GM18868 (cell line): ENCODE measurements around the gene TNRC18.
"Not testable (repeated sequence)": the region's sequence is repeated elsewhere in the genome, so short reads cannot be mapped to it uniquely, and the experiment has no call there.

Experiments
- ATAC-seq: cut with Tn5 transposase; IDR thresholded peaks from one replicate; pipeline ENCODE4 v1.9.1; 2021; ENCODE audit warnings: mild to moderate bottlenecking, moderate library complexity; ENCODE audit not compliant: unreplicated experiment

TNRC18 gene

DNA sequence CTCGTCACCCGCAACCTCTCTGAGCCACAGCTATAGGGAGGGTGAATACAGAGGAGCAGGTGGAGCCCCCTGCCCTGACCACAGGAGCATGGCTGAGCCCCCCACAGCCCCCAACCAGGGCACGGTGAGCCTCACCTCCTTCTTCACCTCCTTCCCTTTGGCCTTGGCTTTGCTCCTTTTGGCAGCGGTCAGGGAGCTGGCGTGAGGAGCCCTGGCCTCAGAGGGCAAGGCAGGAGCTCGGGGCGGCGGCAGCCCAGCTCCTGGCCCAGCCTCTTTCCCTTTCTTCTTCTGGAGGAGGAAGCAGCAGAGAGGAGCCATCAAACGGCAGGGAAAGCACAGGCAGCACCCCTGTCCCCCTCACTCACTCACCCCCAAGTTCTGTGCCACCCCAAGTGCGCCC is 98.7 kb downstream of the TNRC18 start:
- ATAC-seq = no peak

DNA sequence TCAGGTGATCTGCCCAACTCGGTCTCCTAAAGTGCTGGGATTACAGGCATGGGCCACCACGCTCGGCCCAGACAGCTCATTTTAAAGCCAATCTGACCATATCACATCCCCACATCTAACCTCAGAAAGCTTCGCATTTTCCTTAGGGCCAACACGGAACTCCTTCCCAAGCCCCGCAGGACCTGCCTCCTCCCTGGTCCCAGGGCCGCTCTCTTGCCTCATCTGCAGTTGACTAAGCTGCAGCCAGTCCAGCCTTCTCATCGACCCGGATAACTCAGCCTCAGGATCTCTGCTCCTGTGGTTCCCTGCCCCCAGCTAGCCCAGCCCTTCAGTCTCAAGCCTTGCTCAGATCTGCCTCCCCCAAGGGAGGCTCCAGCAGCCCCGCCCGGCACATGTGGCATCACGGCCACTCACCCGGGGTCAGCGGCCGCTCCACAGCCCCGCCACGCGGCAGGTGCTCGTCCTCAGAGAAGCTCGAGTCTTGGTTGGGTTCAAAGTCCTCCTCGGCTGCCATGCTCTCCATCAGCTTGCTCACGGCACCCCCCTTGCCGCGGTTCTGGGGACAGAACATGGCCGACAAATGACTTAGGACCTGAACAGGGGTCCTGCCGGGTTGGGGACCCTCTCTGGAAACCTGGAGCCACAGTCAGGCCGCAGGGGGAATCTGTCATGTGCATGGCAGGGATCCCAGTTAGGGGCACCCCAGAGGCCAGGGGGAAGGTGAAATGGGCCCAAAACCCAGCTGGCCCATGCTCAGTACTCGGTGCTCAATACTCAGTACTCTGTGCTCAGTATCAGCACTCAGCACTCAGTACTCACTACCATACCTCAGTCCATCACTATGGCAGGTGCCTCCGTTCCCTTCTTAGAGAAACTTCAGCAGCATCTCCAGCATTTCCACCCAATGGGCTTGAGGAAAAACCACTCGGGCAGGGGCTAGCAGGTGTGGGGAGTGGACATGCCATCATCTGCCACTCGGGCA is 99.5 kb downstream of the TNRC18 start:
- ATAC-seq = not testable (repeated sequence)

DNA sequence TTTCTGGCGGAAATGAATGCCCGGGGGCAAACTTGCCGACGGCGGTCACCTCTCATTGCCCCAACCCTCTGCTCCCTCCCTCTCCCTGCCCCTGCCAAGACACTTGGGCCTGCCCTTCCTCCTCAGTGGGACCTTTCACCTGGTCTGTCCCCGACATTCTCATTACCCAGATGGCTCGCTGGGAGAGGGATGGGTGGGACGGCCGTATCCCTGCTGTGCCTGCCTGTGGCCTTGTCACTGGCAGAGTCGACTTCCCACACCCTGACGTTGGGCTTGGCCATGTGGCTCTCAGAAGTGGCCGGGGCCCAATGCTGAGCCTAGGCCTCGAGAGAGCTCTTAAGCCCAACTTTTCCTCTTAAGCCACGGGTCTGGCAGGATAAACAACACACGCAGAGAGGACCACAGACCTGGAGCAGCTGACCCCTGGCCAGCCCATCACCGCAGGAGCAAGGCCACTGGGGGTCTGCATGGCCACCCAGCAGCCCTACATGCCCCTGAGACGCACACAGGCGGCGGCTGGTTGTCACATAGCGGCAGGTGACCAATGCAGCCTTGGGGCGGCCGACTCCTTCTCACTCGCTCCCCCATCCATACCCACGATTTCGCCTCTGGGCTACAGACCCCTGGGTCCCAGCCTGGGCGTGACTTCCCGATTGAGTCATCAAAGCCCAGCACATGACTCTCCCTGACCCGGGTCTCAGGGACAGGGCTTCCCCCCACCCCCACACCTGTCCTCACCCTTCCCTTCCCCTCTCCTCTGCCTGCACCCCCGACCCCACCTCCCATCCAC is 100.8 kb downstream of the TNRC18 start:
- ATAC-seq = no peak

DNA sequence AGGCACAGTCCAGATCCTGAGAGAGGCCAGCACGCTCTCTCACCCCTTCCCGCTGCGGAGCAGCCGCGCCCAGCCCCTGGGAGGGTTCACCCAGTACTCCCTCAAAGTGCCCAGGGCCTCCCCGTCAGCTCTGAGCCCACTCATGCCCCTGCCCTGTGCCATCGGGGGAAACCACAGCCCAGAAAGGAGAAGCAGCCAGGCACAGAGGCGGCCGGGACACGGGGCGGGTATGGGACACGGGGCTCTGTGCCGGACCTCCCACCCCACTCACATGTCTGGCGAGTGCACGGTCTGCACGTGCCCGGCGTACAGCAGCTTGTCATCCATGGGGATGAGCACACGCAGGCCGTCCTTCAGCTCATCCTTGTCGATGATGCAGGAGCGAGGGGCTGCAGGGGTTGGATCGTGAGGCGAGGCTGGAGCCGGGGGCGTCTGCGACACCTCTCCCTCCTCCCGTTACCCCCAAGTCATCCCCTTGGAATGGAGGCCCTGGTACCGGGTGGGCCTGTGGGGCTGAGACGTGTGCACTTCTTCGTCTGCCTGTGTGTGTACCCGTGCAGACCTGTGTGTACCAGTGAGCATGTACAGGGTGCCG is 102.7 kb downstream of the TNRC18 start:
- ATAC-seq = no peak

DNA sequence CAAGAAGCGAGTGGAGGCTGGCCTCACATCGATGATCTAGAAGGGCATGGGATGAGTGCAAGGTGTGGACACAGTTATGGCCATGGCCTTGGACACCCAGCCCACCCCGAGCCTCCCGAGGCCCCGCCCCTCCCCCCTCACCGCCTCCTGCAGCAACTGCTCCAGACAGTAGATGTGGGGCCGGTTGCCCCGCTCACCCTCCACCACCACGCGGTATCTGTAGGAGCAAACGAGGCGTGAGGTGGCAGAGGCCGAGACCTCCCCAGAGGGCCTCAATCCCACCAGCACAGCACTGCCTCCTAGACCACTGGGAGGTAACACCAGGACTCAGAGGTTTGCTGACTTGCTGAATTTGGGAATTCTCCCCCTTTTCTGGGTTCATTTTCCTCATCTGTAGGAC is 103.2 kb downstream of the TNRC18 start:
- ATAC-seq = no peak

DNA sequence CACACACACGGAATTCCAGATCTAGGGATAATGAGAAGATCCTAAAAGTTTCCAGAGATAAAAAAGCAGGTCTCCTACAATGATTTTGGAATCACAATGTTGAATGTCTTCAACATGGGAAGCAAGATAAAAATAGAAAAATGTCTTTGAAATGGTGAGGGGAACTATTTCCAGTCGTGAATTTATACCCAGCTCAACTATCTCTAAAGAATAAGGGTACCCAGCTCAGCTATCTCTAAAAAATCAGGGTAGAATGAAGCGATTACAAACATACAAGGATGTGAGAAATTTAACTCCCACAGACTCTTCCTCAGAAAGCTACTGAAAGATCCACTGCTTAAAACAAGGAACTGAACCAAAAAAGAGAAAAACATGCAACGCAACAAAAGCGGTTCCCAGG is 105.0 kb downstream of the TNRC18 start:
- ATAC-seq = not testable (repeated sequence)

DNA sequence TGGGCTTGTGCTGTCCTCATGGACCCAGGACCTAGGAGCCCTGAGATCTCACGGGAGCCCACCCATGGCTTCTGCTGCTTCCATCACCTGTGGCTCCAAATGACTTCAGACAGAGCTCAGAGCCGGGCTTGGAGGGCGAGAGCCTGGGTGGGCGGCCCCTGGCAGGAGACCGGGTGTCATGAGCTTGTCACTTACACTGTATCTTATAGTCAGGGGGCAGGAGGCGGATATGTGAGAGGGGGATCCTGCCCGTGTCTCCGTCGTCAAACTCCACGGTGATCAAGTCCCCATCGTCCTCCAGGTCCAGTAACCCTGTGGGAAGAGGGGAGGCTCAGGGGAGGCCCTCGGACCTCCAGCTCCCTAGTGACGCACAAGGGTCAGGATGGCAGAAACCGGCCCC is 107.9 kb downstream of the TNRC18 start:
- ATAC-seq = no peak

DNA sequence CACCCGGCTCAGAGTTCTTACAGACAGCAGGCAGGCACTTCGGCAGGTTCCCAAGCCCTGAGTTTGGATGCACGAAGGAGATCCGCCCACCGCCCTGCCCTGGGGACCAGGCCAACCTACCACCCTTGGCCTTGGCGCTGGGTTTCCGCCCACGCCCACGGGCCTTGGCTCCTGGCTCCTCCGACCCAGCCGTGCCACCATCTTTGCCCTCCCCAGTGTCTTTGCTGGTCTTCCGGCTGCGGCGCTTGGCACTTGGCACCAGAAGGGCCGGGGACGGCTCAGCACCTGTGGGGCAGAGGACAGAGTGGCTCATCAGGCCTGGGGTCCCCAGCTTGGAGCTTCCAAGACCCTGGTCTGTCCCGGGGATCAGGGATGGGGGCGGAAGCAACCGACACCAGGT is 108.8 kb downstream of the TNRC18 start:
- no peak for ATAC-seq

DNA sequence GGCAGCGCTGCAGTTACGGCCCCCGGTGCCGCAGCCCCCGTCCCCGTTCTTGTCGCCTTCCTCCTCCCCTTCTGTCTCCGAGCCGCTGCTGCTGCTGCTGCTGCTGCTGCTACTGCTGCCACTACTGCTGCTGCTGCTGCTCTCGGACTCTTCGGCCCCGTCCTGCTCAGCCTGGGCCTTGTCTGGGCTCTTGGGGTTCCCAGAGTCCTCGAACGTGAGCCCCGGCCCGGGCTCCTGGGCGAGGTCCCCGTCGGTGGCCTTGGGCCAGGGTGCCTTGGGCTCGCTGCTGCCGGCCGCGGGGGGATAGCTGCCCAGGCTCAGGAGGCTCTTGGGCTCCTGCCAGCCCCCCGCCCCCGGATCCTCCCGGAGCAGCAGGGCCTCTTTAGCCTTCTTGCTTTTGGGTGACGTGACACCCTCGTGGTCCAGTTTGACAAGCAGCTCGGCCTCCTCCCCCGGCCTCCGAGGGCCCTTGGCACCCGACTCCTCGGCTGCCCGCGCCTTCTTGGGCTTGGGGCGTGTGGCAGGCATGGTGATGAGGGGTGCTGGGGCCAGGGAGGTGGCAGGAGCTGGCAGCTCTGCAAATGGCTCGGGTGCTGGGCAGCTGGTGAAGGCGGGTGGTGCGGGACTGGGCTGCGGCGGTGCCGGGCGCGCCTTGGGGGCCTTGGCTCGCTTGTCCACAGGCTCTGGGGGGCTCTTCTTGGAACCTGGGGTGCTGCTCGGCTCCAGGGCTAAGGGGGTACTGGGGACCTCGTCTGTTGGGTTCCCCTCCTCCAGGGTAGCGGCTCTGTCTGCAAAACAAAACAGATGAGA is 110.4 kb downstream of the TNRC18 start:
- ATAC-seq = not testable (repeated sequence)

DNA sequence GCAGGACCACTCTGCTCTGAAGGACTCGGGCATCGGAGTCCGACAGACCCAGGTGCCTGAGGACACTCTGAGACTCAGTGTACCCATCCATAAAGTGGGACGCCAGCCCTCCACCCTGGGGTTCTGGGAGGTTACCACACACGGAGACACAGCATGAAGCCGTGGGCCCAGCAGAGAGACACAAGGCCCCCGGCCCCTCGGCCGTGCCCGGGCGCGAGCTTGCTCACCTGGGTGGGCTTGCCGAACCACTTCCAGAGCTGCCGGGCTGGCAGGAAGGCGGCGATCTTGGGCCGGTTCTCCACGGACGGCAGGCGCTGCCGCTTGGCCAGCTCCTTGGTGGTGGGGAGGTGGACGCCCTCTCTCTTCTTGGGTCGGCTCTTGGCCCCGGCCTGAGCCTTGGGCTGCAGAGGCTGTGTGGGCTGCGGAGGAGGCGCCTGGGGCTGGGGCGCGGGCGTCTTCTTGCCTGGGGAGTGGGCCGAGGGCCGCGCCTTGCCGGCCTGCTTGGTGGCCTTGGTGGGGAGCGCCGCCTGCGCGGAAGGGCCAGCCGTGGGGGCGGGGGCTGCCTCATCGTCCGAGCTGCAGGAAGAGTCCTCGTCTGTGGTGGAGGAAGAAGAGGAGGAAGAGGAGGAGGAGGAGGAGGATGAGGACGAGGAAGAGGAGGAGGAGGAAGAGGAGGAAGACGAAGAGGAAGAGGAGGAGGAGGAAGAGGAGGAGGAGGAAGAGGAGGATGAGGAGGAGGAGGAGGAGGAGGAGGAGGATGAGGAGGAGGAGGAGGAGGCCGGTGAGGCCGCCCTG is 111.2 kb downstream of the TNRC18 start:
- not testable (repeated sequence) for ATAC-seq

DNA sequence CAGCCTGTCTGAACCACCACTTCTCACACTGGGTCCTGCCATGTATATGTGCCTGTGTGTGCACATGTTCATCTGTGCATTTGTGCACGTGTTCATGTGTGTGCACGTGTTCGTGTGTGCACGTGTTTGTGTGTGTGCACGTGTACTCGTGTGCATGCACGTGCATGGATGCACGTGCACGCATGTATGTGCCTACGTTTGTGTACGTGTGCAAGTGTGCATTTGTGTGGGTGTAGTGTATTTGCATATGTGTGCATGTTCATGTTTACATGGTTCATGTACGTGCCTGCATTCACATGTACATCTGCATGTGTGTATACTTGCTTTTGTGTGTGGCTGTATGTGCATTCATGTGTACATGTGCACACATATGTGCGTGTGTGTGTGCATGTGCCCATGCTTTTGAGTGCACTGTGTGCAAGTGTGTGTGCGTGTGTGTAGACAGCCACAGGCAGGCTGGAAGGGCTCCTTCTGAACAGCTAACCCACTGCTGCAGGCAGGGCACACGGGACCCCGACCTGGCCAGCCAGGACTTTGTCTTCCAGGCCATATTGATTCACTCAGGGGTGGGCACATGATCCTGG is 112.7 kb downstream of the TNRC18 start:
- no peak for ATAC-seq

DNA sequence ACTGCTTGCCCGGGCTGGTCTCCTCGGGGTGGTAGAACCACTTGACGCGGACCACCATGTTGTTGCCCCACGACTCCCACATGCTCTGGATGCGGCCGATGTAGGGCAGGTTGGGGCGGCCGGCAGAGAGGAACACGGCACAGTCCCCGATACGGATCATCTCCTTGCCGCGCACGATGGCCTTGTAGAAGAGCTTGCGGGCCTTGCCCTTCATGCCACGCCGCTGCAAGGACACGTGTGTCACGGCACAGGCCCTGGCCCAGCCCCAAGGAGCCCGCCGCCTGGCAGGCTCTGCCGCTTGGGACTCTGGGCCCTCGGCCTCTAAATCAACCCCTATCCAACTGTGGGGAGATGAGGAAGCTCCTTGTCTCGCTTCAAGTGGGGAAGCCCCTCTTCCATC is 114.5 kb downstream of the TNRC18 start:
- ATAC-seq = no peak

DNA sequence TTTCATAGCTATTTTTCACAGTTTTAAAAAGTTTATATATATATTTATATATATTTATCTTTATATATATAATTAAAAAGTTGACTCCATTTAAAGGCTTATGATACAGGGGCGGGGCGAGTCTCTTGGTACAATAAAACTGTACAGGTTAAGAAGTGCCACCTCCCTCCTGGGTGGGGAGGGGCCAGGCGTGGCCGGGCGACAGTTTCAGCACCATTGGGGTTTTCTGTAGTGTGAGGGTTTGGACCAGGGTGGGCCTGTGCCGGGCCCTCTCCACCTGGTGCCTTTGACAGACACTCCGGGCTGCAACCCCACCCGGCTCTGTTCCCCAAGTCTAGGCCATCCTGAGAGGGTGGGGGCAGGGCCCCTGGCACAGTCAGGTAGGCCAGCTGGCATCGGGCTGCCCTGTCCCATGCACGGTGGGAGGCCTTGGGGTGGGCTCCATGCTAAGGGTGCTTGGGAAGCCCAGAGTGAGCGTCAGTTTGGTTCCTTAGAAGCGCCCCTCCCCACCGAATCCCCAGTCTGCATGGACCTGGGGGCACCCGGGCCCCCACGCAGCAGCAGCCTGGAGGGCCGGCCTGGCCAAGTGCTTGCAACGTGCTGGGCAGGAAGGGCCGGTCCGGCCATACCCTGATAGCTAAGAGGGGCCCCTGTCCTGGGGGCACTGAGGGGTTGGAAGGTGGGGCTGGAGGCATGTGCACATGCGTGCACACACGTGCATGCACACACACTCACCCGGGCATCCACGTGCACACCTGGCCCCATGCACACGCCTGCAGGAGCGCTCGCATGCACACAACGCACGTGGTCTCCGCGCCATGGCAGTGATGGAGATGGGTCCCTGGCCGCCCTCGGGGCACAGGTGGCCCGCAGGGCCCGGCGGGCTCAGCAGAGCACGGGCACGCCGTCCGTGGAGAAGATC is 116.2 kb downstream of the TNRC18 start:
- ATAC-seq = not testable (repeated sequence)

DNA sequence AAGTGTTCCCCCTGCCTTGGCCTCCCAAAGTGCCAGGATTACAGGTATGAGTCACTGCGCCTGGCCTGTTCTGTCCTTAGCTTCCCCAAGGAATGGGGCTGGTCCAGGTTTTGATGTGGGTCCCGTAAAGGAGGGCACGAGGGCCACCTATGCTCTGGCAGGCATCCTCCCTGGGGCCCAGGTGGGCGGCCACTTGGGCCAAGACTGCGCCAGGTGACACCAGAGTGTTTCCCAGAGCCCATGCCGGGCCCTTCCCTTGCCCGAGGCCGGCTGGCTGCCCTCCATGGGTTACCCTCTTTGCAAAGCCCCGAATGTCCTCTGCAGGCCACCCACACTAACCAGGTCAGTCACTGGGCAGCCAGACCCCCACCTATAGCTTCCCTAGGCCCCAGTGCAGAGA is 118.6 kb downstream of the TNRC18 start:
- not testable (repeated sequence) for ATAC-seq

DNA sequence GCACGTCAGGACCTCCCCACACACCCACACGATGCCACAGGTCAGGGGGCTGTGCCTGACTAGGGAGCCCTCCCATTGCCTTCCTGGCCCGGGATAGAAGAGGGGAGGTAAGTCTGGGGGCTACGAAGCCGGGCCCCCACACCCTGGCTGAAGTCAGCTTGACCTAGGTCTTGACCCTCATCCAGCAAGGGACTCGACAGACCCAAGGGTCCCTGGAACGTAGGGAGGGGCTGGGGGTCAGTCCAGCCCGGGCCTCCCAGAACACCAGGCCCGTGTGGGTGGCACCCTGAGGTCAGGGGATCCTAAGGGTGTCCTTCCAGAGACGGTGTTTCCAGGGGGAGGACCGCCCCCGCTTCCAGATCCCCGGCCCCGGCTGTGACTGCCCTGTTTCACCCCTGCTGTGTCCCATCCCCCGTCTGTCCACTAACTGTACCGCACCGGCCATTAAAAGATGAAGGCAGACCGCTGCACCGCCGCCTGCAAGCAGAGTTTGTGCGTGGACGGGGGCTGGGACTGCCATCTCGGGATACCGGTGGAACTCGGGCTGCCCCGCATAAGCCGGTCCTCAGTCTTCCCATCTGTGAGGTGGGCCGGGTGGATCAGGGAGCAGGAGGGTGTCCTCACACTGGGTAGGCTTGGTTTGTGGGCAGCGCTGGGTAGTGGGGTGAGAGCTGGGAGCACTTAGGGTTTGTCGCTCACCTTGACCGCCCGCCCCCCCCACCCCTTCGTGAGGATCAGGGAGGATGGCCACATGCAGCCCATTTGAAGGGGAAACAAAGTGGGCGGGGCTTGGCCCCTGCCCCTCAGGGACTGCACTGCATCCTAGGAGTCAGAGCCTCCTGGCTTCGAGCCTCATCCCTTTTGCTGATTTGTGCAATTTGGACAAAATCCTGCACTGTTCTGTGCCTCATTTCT is 119.8 kb downstream of the TNRC18 start:
- no peak for ATAC-seq

DNA sequence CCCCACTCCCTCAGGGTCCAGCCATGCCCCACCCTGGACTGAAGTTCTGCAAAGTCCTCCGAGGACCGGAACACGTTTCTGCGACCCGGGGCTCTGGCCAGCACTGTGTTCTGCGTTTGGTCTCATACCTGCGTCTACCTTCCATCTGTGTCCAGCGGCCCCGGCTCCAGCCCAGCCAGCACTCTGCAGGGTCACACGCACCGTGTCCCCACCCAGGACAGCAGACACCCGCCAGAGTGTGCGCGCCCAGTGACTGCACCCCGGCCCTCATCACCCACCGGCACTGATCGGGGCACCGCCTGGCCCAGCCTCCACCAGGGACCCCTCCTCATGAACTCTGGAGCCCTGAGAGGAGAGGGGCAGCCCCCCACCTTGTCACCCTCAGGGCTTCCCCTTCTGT is 120.6 kb downstream of the TNRC18 start:
- ATAC-seq = no peak

DNA sequence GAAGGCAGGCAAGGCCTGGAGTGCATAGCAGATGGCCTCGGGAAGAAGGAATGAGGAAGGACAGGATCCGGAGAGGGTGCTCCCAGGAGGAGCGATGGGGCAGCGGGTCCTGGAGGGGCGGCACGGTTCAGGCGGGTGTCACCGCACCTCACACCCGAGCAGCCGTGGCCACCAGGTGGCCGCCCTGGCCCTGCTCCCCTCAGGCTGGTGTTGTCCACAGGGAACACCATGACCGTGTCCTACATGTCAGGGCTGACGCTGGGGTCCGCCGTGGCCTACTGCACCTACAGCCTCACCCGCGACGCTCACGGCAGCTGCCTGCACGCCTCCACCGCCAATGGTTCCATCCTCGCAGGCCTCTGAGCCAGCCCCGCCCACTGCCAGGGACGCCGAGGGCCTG is 121.1 kb downstream of the TNRC18 start:
- ATAC-seq = no peak
